GM18907 (cell line): ENCODE results near the gene IL4I1.

Experiments
- ATAC-seq: cut with Tn5 transposase; IDR thresholded peaks from one replicate; pipeline ENCODE4 v1.9.1; 2021; ENCODE audit warnings: mild to moderate bottlenecking, moderate library complexity; ENCODE audit not compliant: unreplicated experiment

Gene IL4I1

DNA sequence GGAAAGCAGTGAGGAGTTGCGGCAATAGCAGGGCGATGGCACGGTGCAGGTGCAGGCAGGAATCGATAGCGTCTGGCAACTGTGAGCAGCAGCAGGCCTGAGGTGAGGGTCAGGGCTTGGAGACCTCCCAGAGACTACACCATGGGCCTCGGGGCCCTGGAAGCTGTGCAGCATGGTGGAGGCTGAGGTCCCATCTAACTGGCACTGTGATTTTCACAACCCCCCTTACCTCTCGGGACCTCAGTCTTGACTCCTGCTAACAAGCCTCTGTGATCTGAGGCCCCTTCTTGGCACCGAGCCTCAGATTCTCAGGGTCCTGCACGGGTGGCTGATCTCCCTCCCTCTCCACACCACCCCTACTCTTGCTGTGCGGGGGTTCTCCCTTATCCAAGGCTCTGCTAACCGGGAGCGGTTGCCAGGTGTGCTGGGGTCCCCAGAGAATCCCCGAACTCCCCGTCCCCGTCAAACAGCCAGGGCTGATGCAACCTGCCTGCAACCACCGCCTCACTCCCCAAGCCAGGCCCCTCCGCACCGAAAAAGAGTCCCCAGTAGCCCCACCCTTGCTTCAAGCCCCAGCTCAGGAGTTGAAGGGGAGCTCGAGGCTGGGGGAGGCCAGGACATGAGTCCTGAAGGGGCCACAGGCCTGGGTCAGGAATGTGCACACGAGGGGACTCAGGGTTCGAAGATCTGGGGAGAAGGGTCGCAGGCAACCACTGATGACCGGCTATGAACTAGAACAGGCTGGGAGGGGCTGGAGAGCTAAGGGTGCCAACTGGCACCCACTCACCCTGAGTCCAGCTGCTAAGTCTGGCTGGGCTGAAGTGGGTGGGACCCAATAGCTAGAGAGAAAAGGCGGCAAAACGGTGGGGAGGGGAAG lies 27.6 kb upstream of the IL4I1 start:
- no peak for ATAC-seq

DNA sequence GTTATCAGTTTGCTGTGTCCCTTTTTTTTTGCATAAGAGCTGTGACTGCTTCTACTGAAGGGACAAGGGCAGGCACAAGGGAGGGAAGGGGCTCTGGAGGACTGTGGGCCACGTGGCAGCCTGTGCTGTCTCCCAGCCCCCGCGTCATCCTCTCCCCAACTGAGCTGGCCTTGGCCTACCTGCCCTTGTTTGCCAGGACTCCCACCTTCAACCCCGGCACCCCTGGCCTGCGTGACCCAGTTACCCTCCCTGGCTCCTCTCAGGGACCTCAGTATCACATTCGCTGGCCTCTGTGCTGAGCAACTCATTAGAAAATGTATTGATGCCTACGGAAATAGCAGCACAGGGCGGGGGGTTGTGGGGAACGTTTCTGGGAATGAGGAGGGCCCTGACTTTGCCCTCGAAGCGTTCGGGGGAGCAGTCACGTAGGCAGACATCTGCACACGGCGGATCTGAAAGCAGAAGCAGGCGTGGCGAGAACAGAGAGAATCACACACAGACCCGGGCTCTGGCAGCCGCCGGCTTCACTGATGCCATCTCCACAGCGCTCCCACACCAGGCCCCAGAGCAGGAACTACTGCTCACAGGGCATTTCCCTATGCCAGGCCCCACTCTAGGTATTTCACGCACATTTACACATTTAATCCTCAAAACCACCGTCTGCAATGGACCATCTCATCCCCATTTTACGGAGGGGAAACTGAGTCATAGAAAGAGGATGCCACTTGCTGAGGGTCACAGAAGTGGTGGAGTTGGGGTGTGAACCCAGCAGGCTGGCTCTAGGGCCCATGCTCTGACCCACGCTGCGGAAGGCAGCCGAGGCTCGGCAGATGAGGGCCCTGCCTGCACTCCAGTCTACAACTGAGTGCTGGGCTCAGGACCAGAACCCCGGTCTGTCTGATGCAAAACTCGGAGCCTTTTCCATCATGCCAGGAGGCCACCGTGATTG lies 26.6 kb upstream of the IL4I1 start:
- ATAC-seq = no peak

DNA sequence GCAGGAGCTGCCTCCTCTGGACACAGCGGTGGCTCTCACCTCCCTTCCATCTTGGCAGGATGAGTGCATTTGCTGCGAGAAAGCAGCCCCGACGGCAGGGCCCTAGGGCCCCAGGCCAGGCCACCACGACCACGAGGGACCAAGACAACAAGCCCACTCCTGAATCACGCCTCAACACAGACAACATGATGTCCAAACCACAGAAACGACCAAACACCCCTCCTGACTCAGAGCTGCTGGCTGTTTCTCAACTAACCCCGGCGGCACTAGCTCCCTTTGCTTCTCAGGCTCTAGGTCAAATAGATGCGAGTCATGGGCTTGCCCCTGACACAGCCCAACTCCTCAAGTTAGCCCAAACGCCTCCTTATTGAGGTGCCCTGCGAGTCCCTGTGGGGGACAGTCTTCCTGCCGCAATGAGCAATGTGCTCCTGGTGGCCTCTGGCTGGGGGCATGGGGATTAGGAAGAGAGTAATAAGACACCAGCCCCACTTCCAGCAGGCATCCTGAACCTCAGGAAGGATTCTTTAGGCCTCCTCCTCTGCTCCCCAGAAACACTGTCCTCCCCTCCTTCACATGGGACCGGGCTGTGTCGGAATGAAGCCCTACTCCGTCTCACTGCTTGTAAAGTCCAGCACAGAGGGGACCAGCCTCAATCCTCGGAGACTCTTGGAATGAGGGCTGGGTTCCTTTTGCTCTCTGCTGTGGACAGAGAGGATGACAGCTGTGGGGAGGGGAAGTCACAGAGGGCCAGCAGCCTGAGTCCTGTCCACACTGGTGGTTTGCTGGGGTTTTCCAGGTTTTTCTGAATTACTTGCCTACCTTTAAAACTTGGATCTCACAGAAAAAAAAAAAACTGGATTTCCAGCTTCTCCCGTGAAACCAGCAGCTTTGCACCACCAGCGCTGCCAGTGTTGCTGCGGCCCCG lies 25.4 kb upstream of the IL4I1 start:
- no peak for ATAC-seq

DNA sequence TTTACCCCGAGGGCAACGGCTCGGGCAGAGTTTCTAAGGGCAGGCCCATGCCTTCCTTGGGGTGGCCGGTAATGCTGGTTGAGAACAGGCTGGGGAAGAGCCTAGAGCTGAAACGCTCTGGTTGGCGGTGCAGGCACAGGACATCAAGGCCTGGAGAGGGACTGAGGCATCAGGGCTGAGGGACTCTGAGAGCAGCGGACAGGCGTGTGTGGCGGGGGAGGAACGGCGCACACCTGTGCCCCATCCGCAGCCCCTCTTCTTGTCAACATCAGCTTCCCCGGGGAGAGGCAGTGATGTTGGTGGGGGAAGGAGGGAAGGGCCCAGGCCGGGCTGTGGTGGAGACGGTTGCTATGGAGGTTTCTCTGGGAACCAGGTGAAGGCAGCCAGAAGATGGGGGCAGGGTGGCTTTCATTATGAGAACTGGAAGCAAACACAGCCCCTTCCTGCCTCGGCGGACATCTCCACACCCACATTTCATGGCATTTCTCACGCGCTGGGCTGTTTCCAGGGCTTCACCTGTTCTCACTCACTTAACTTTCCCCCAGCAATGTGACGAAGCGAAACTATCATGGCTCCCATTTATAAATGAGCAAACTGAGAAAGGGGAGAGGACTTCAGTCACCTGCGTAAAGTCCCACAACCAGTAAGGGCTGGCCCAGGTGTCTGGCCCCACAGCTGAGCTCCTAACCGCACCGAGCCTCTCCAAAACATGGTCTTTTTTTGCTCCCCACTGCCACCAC lies 24.1 kb upstream of the IL4I1 start:
- no peak for ATAC-seq

DNA sequence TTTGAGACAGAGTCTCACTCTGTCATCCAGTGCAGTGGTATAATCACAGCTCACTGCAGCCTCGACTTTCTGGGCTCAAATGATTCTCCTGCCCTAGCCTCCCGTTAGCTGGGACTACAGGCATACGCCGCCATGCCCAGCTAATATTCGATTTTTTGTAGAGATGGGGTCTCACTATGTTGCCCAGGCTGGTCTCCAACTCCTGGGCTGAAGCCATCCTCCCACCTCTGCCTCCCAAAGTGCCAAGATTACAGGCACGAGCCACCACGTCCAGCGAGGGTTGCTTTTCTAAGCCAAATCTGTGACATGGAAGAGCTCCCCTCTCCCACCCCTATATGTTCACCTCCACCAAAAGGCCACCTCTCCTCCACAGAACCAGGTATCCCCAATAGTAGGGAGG lies 21.4 kb upstream of the IL4I1 start:
- no peak for ATAC-seq

DNA sequence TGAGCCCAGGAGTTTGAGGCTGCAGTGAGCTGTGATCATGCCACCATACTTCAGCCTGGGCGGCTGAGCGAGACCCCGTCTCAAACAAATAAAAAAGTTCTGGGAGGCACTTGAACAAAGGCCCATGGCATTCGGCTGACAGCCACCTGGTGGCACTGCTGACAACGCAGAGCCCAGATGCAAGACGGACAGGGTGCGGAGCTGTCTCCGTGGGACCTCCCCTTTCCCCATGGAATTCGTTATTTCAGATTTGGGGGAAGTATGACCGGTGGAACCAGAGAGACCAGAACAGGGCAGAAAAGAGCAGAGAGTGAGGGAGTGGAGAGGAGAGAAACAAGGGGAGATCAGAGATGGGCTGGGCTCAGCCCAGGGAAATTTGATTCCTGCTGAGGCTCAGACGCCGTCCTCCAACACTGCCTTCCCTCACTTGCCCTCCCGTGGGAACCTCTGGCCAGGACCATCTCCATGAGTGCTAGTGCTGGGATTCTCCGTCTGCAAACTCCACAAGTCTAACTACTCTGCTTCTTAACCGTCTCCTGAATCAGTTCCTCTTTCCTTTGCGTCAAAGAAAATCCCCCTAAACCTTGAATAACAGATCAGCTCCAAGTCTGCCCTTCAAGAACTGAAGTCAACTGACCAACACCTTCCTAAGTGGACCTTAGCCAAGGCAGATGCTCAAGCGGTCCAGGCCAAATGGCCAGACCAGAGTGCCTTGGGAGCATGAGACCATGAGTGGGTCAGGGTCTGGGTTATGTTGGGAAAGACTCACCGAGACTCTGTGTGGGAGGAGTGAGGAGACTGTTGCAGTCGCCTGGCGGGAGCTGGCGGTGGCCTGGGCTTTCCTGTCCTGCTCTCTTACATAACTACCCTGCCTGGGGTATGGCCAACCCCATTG lies 20.4 kb upstream of the IL4I1 start:
- ATAC-seq = no peak

DNA sequence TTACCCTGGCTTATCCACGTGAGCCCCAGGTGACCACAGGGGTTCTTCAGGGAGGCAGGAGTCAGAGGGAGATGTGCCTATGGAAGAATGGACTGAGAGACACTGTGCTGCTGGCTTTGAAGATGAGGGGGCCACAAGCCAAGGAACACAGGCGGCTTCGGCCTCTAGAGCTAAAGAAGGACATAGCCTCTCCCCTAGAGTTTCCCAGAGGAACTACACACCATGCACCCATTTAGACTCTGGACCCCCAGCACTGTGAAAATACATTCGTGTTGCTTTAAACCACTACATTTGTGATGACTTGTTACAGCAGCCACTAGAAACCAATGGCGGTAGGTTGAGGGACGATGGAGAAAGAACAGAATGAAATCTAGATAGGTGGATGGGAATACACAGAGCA lies 18.6 kb upstream of the IL4I1 start:
- no peak for ATAC-seq

DNA sequence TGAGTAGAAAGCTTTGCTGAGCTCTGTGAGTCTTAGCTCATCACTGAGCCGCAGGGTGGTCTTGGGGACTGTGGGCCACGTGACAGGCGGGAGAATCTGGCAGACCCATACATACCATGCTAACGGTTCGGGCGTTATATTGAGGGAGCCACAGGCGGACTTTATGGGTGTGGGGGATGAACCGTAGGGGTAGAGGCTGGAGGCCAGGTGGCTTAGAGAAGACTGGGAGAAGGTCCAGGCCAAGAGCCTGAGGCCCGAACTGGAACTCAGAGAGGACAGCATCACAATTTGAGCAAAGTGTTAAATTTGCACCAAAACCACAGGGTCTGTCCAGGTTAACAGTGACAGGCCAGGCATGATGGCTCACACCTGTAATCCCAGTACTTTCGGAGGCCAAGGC lies 17.0 kb upstream of the IL4I1 start:
- ATAC-seq = no peak

DNA sequence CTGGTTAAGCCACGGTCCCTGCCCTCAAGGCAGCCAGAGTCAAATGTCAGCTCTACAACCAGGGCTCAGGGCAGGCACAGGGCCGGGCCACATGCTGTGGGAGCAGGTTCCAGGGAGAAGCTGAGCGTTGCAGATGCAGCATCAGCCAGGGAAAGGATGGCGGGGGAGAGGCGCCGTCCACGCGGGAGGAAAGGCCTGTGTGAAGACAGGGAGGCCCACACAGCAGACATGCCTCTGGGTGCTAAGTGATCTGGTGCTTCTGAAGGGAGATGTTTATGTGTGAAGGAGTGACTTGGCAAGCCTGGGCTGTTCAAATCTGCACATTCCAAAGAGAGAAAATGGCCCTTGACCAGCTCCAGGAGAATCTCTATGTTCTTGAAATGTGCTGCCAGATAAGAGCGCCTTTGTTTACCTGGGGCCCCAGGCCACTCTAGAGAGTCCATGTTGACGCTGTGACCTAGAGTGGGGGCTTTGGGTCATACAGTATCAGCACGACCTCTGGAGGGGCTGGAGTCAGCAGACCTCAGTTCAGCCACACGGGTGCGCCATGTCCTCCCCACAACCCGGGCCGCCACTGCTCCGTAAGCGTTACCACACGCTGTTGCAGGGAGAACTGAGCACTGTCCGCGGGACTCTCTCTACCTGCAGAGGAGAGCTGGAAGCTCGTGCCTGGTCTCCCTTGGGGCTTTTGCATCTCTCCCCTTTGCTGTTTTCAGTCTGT lies 16.4 kb upstream of the IL4I1 start:
- ATAC-seq = no peak

DNA sequence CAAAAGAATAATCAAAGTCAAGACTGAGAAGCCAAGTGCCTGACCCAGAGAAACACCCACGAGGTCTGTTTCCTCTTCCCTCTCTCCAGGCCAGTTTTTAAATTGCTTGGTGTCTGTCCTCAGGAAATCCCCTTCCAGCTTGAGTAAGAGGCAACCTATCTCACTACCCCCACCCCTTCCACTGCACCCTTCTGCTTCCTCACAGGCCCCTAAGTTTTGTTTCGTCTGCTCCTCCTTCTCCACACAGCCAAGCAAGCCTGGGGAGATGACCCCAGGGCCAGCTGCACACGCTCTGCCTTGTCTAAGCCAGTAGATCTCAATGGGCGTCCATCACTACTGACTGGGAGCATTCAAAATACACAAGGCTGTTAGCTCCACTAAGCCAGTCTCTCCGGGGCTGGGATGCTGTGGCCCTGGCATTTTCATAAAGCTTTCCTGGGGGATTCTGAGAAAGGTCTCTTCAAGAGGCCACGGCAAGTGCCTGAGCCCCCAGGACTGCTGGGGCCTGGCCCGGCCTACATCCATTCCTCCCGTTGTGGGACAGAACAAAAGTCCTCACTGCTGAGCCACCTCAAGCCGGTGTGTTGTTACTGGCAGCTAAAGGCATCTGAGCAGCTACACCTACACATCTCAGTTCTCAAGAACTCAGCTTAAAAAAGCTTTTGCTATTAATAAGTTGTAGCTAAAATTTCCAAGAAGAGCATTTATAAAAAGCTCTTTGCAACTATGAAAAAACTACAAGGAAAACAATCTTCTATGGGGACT lies 14.9 kb upstream of the IL4I1 start:
- peak; percentile 49 for ATAC-seq

DNA sequence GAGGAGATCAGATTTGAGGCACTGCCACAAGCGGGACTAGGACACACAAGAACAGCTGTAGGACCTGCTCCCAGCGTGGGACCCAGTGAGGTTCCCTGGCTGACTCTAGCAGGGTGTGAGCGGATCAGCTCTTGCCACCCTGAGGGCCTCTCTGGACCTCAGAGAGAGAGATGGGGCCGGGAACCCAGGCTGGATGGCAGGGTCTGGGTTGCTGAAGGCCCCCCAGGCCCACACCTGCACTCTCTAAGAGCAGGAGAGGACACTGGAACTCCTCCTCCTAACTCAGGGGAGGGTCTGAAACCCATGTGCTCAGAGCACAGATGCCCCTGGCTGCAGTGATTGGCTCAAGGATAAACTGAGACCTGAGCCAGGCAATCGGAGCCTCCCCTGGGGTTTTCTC lies 13.5 kb upstream of the IL4I1 start:
- ATAC-seq = no peak

DNA sequence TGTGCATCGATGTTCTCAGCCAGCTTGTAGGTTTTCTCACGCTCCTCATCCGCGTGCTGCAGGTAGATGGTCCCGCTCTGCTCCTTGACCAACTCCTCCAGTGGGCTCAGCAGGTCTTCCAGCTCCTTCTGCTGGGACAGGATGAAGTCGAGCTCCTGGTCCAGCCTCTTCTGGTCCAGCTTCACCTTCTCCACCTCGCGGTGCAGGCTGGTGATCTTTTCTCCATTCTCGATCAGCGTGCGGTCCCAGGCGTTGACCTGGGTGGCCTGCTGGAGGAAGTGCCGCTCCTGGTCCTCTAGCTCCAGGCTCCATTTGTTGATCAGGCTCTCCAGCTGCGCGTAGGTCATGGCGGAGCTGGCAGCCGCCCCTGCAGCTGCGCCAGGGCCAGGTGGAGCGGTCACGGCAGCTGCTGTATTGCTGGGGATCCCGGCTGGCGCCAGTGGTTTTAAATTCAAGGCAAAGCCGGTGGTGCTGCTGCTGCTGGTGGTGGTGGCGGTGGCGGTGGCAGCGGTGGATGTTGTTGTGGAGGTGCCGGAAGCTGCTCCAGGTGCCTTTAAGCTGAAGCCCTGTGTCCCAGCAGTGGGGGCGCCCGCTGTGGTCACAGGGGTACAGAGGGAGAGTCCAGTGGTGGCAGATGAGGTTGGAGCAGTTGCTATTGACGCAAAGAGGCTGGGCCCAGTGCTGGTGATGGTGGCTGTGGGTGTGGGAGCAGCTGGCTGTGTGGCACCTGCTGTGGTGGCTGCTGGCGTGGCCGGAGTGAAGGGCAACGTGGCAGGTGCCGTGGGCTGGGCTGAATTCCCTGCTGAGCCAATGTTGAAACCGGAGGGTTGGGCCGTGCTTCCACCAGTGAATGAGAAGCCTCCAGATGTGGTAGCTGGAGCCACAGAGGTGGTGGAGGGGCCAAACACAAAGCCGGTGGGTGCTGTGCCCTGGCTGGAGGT lies 12.1 kb upstream of the IL4I1 start:
- ATAC-seq = no peak

DNA sequence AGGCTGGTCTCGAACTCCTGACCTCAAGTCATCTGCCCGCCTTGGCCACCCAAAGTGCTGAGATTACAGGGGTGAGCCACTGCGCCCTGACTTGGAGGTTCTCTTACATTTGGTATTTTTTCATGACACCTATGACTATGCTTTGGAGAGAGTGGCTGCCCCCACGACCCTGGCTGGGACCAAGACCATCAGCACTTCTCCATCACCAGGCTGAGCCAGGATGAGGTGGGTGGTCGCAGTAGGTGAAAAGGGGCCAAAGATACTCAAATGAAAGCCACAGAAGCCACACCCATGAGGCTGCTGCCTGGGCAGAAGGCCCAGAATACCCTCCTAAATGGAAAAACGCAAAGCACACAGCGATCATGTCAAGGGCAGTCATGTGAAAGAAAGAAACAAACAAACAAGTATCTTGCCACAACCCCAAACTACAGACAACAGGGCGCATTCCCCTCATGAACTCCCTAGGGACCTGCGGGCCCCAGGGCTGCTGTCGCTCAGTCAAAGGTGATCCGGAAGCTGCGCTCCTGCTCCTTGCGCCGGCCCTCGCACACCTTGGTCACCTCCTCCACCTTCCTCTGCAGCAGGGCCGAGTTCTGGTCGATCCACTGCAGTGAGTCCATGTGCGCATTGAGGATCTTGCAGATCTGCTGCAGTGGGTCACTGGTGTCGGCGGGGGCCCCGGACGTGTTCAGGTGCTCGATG lies 11.2 kb upstream of the IL4I1 start:
- ATAC-seq = no peak

DNA sequence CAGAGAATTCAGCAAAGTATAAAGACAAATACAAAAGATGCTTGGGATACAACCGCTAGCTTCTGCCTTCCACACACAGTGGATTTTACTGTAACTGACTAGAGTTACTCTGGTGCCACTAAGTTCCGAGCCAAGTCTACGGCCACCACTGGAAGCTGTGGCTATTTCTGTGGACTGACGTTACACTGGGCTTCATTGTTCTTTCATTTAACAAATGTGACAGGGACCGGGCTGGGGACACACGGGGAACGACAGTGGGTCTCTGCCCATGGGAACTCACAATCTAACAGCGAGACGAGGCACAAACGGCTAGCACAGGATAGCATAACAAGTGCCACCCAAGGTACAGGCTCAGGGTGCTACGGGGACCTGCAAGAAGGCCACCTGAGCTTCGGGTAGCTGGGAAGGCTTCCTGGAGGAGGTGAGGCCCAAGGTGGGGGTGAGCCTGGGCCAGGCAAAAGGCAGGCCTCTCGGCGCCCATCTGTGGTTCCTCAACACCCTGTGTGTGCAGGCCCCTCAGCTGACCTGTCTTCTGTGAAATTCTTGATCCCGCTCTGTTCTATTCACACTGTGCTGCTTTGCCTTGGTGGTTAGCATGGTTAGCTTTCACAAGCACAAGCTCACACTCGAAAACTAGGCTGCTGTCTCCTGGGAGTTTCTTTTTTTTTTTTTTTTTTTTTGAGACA lies 10.3 kb upstream of the IL4I1 start:
- ATAC-seq = no peak

DNA sequence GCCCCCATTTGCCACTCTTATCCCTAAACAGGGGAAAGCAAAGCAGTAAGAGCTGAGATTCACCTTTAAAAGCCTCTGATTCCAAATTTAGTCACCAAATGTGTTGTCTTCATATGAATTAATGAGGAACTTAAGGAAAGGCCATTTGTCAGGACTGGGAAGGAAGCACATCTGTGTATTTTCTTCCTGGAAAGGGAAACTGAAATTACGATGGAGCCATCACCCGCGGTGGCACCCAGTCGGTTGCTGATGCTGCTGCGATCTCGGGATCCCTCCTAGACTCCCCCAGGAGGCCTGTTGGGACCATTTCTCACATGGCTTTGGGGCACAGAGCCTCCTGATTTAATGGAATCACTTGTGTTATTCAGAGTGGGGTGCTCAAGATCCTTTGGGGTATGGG lies 7.4 kb upstream of the IL4I1 start:
- no peak for ATAC-seq
